PC-9 (cell line): Measurements from ENCODE around the gene STOML1.

Experiments used
- CTCF ChIP-seq: fragments of 200-600 bp; sonication (generic); conservative IDR thresholded peaks from 2 replicates; pipeline ENCODE4 v1.6.1; 2017; ENCODE audit warnings: mixed run types, antibody characterized with exemption, mild to moderate bottlenecking, moderate library complexity
- EZH2 ChIP-seq: fragments of 200-600 bp; sonication (generic); IDR thresholded peaks from 2 replicates; pipeline ENCODE4 v1.8.0; 2017; ENCODE audit warnings: antibody characterized with exemption, low read depth

GRCh38 chr15:74010929-74011540 is 18.9 kb upstream of the STOML1 start:
- TF ChIP-seq EZH2 = no peak
- TF ChIP-seq CTCF = no peak
